Smooth muscle cell of the coronary artery (primary cell): ENCODE results near the gene CCL5. TPM values are rescaled to one million over a fixed set of nuclear protein-coding genes. Genes with fewer than 3 reads are reported as not detected.

ENCODE experiments used
- total RNA-seq: library from RNA; depleted of rRNA; stranded (reverse); fragments of >200 nt; gene quantifications from 2 replicates; pipeline ENCODE4 v1.2.3, GENCODE V29; 2014; ENCODE audit warnings: low replicate concordance

CCL5 gene
- 0.08 TPM in 1 of 2 replicates, not detected in the other for total RNA-seq

GRCh38 chr17:35879773-35880654, at the start of gene CCL5:
Gene CCL5 (minus strand): TSS chr17:35880360.

GRCh38 chr17:35868737-35869136, 11.4 kb downstream of the CCL5 start, which contains the start of gene HEATR9:
Gene HEATR9 (minus strand): TSS chr17:35868891. CDS start chr17:35868742, 149 bp downstream.

Other genes with a start within 250 kb of the CCL5 start
- gene RASL10B, start 148.7 kb downstream of the CCL5 start, total RNA-seq: 0.98 and 1.6 TPM in 2 replicates
- gene GAS2L2, start 127.1 kb downstream of the CCL5 start, total RNA-seq: 0.08 TPM in 1 of 2 replicates, not detected in the other
- gene C17orf50, start 119.5 kb downstream of the CCL5 start, total RNA-seq: not detected in 2 replicates
- 0.60 TPM in 1 of 2 replicates, not detected in the other for gene MMP28, start 84.7 kb downstream of the CCL5 start, total RNA-seq
- 48.0 and 60.9 TPM in 2 replicates for gene TAF15, start 70.9 kb downstream of the CCL5 start, total RNA-seq
- not detected in 2 replicates for gene HEATR9, start 11.5 kb downstream of the CCL5 start, total RNA-seq
- 0.38 TPM in 1 of 2 replicates, not detected in the other for gene RDM1, start 50.4 kb upstream of the CCL5 start, total RNA-seq
- gene LYZL6, start 63.4 kb upstream of the CCL5 start, total RNA-seq: not detected in 2 replicates
- gene CCL16, start 101.1 kb upstream of the CCL5 start, total RNA-seq: not detected in 2 replicates
- gene CCL14, start 106.4 kb upstream of the CCL5 start, total RNA-seq: not detected in 2 replicates
- not detected in 2 replicates for gene CCL15, start 121.2 kb upstream of the CCL5 start, total RNA-seq
- gene CCL23, start 137.6 kb upstream of the CCL5 start, total RNA-seq: not detected in 2 replicates
- gene CCL18, start 183.9 kb upstream of the CCL5 start, total RNA-seq: not detected in 2 replicates
- not detected in 2 replicates for gene CCL3, start 209.8 kb upstream of the CCL5 start, total RNA-seq
- not detected in 2 replicates for gene CCL4, start 223.5 kb upstream of the CCL5 start, total RNA-seq